AG09309 (cell line): ENCODE results near the gene ZC3H7B.

Source experiments
- DNase-seq: peaks from one replicate; pipeline ENCODE4 v3.0.0-alpha.2; 2010; ENCODE audit warnings: low read depth
- H3K4me3 ChIP-seq: 2 replicates; pipeline ENCODE4 v1.5.1; 2011; ENCODE audit warnings: mild to moderate bottlenecking, low read depth, low read length, moderate library complexity; ENCODE audit not compliant: control insufficient read depth
- TF ChIP-seq, protein P1 (sequence below): IDR thresholded peaks from 2 replicates; pipeline ENCODE4 v1.5.1; 2011; ENCODE audit warnings: mild to moderate bottlenecking, low read depth, low read length, inconsistent platforms; ENCODE audit not compliant: insufficient read depth, control insufficient read depth; ENCODE audit errors: missing control alignments

ZC3H7B gene

DNA sequence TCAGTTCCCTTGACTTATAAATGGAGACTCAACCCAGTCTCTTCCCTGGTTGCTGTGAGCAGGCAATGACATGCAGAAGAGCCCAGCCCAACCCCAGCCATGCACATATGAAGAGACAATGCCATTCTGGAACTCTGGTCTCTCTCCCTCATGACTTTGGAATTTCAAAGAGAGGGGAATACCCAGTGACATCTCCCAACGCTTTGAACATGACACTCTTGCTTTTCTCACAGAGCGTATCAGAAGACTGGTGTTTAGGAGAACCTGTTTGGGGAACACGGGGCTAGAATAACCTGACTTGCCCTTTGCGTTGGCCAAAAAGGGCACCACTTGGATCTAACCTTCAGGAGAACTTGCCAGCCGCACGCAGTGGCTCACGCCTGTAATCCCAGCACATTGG is 28.2 kb upstream of the ZC3H7B start:
- H3K4me3 ChIP-seq: no peak overlapping the region
- DNase-seq: no peak
- TF ChIP-seq, protein P1, sequence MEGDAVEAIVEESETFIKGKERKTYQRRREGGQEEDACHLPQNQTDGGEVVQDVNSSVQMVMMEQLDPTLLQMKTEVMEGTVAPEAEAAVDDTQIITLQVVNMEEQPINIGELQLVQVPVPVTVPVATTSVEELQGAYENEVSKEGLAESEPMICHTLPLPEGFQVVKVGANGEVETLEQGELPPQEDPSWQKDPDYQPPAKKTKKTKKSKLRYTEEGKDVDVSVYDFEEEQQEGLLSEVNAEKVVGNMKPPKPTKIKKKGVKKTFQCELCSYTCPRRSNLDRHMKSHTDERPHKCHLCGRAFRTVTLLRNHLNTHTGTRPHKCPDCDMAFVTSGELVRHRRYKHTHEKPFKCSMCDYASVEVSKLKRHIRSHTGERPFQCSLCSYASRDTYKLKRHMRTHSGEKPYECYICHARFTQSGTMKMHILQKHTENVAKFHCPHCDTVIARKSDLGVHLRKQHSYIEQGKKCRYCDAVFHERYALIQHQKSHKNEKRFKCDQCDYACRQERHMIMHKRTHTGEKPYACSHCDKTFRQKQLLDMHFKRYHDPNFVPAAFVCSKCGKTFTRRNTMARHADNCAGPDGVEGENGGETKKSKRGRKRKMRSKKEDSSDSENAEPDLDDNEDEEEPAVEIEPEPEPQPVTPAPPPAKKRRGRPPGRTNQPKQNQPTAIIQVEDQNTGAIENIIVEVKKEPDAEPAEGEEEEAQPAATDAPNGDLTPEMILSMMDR: no peak

DNA sequence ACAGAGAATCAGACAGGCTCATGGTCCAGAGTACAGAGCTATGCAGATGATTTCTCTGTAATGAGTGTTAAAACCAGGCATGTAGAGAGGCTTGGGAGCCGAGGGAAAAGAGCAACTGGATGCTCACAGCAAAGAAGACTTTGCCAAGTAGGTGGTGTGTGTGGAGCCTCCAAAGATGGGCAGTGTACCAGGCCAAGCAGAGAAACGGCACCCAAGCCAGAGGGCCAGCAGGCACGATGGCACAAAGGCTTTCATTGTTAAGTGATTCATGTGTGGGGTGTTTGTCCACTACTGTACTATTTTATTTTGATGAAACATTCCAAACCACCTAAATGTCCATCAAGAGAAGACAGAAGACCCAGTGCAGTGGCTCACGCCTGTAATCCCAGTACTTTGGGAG is 26.5 kb upstream of the ZC3H7B start:
- DNase-seq: no peak
- TF ChIP-seq, protein P1: no peak
- no peak overlapping the region for H3K4me3 ChIP-seq

DNA sequence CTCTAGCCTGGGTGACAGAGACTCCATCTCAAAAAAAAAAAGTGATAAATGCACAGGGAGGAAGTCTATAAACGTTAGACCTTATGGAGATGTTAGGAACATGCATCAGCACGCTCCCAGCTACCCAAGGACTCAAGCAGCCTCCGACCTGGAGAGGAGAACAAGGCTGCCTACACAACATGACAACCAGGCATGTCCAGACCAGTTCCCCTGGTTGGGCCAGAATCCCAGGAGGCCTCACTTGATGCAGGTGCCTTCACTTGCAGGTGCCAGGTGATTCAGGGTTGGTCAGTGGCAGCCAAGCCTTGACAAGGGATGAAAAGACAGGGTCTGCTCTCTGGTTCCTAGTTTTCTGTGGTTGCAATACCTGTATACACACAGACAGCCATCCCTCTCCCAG is 21.3 kb upstream of the ZC3H7B start:
- H3K4me3 ChIP-seq: no peak overlapping the region
- TF ChIP-seq, protein P1: no peak
- no peak for DNase-seq

DNA sequence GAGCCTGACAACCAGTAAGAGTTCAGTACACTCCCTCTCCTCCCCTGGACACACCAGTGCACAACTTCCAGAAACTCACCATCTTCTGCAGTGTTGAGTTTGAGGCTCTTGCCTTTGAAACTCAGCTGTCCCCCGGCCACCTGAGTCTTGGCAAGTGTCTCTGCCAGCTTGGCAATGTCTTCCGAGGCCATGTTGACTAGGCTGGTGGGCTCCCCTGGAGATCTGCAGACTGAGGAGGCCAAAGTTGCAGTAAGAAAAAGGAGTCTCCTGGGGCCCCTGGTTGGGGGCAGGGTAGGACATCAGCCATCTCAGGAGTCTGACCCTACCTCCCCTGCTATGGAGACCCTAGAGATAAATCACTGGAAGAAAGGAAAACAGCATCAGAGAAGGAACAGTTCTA is 20.5 kb upstream of the ZC3H7B start:
- TF ChIP-seq, protein P1: no peak
- no peak for DNase-seq
- no peak overlapping the region for H3K4me3 ChIP-seq

DNA sequence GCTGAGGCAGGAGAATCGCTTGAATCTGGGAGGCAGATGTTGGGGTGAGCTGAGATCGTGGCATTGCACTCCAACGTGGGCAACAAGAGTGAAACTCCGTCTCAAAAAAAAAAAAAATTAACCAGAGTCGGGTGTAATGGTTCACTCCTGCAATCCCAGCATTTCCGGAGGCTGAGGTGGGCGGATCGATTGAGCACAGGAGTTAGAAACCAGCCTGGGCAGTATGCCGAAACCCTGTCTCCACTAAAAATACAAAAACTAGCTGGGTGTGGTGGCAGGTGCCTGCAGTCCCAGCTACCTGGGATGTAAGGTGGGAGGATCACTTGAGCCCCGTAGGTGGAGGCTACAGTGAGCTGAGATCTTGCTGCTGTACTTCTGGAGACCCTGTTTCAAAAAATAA is 16.9 kb upstream of the ZC3H7B start:
- TF ChIP-seq, protein P1: no peak
- H3K4me3 ChIP-seq: peak overlapping the region; percentile 74; the same call in 1 of the 2 replicates
- DNase-seq: no peak

DNA sequence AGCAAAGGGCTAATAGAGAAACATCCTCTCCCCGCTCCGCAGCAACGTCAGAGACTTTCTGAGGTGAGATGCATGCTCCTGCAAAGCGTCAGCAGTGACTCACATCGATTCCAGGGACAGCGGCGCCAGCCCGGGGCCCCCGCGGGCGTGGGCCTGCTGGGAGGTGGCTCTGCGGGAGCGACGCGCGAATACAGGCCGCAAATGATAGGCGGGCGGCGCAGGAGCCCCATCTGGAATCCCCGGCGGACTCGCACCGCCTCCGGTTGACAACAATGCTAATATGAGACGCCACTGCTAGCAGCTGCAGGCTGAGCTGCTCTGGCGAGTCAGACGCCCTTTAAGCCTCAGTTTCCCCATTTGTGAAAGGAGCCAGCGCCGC is 15.9 kb upstream of the ZC3H7B start:
- DNase-seq: no peak
- TF ChIP-seq, protein P1: no peak
- H3K4me3 ChIP-seq: peak overlapping the region; percentile 74

DNA sequence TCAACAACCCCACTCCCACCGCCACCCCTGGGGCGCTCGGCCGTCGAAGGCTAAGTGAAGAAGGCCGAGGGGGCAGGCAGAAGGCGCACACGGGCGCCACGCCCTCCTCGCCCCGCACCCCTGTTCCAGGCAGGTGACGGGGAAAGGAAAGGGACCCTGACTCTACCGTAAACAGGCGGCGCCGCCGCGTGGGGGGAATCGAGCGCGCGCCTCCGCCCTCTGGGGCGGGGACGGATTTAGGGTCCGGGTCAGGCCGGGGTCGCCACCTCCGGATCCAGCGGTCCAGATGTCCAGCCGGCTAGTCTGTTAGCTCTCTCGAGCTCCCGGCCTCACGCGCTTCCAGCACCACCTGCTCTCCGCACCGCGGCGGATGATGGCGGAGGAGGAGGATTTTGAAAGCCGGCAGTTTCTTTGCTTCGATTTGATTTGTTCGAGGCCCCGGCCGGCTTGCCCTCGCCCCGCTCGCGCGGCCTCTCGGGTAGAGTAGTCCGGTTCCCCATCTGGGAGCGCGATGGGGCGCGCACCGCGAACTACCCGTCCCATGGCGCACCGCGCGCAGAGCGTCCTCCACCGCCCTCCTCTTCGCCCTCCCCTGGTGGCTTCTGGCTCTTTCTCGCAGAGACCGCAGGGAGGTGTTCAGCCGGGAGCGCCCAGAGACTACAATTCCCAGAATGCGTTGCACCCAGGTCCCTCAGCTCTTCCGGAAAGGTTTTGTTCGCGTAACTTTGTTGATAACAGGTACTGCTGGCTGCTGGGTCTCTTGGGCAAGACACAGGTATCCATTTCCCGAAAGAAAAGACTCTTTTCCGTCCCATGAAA is 15.3 kb upstream of the ZC3H7B start, which contains the start of gene RANGAP1:
RANGAP1 (minus strand) TSS at position 368 of the 819 bp plus-strand sequence. CDS start 5,143 bp downstream, outside the sequence.
- H3K4me3 ChIP-seq: peak within 1 kb of the TSS; percentile 74
- TF ChIP-seq, protein P1: peak; percentile 23
- peak; percentile 91 for DNase-seq
